Measurements from ENCODE around the gene CA4.

The CA4 gene

DNA sequence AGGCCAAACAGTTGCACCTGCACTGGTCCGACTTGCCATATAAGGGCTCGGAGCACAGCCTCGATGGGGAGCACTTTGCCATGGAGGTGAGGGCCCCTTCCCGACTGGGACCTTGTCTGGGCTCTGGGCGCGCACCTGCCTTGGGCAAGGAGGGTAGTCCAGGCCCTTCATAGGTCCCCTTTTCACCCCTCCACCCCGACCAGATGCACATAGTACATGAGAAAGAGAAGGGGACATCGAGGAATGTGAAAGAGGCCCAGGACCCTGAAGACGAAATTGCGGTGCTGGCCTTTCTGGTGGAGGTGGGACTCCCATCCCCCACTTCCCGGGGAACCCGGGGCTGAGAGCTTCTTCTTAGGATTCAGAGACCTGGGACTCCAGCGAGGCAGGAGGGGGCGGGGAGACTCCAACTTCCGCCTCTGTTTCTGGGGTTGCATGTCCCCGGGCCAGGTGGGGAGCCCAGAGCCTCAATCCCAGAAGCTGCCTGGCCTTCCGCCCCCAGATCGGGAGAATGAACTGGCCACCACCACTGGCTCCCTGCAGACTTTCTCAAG, 7.8 kb downstream of the CA4 start:
- Histone ChIP-seq H3K36me3 (ENCODE audit: insufficient read depth, low read length) (no peaks in the 10 kb centered on the region), H3K9me2 (replicated peaks; ENCODE audit: low read depth, low read length) (no peaks in the 10 kb centered on the region), H3K79me2 (ENCODE audit: insufficient read depth, low read length) (no peaks in the 10 kb centered on the region), H3K9ac (ENCODE audit: low read depth, low read length, poor library complexity, severe bottlenecking) (no peak overlapping the region), H3F3A (ENCODE audit: low read depth) (no peaks in the 10 kb centered on the region), H4K20me1 (ENCODE audit: insufficient read depth, low read length, poor library complexity, severe bottlenecking) (no peaks in the 10 kb centered on the region), H3K27me3 (ENCODE audit: insufficient read depth, low read length, poor library complexity, severe bottlenecking) (no peaks in the 10 kb centered on the region), H3K9me3 (ENCODE audit: insufficient read depth, low read depth, low read length) (no peaks in the 10 kb centered on the region), H3K4me1 (ENCODE audit: insufficient read depth, low read length, poor library complexity, severe bottlenecking) (peaks cover 13% of the 10 kb centered on the region), H3K4me2 (ENCODE audit: low read depth, low read length, poor library complexity, severe bottlenecking) (no peak overlapping the region), H3K4me3 (ENCODE audit: low read length, poor library complexity, severe bottlenecking) (no peak overlapping the region), H2AFZ (ENCODE audit: low read length) (no peak overlapping the region)
- no peak for TF ChIP-seq EZH2phosphoT487 (IDR thresholded peaks at IDR 0.05; ENCODE audit: borderline replicate concordance)

GRCh38 chr17:60158751-60159478, 9.1 kb downstream of the CA4 start:
- H3K4me1 ChIP-seq (ENCODE audit: insufficient read depth, low read length, poor library complexity, severe bottlenecking), result peaks cover 17% of the 10 kb centered on the region
- TF ChIP-seq CTCF (conservative IDR thresholded peaks at IDR 0.05; ENCODE audit: low read length), result no peak
- no peak for TF ChIP-seq EZH2phosphoT487 (IDR thresholded peaks at IDR 0.05; ENCODE audit: borderline replicate concordance)
- no peaks in the 10 kb centered on the region for H3F3A ChIP-seq (ENCODE audit: low read depth)
- no peaks in the 10 kb centered on the region for H3K9me3 ChIP-seq (ENCODE audit: insufficient read depth, low read depth, low read length)
- no peaks in the 10 kb centered on the region for H4K20me1 ChIP-seq (ENCODE audit: insufficient read depth, low read length, poor library complexity, severe bottlenecking)
- H3K4me2 ChIP-seq (ENCODE audit: low read depth, low read length, poor library complexity, severe bottlenecking), result no peak overlapping the region
- no peak overlapping the region for H3K9ac ChIP-seq (ENCODE audit: low read depth, low read length, poor library complexity, severe bottlenecking)
- H3K79me2 ChIP-seq (ENCODE audit: insufficient read depth, low read length), result no peaks in the 10 kb centered on the region
- no peak overlapping the region for H2AFZ ChIP-seq (ENCODE audit: low read length)
- H3K9me2 ChIP-seq (replicated peaks; ENCODE audit: low read depth, low read length), result no peaks in the 10 kb centered on the region
- no peaks in the 10 kb centered on the region for H3K36me3 ChIP-seq (ENCODE audit: insufficient read depth, low read length)
- no peak overlapping the region for H3K4me3 ChIP-seq (ENCODE audit: low read length, poor library complexity, severe bottlenecking)
- H3K27me3 ChIP-seq (ENCODE audit: insufficient read depth, low read length, poor library complexity, severe bottlenecking), result no peaks in the 10 kb centered on the region

- H3K9me3 ChIP-seq (ENCODE audit: insufficient read depth, low read depth, low read length), result no peaks in the 10 kb centered on the region
- H4K20me1 ChIP-seq (ENCODE audit: insufficient read depth, low read length, poor library complexity, severe bottlenecking), result no peaks in the 10 kb centered on the region
- no peak overlapping the region for H3K4me2 ChIP-seq (ENCODE audit: low read depth, low read length, poor library complexity, severe bottlenecking)
- no peak overlapping the region for H2AFZ ChIP-seq (ENCODE audit: low read length)
- TF ChIP-seq EZH2phosphoT487 (IDR thresholded peaks at IDR 0.05; ENCODE audit: borderline replicate concordance) (no peak), CTCF (conservative IDR thresholded peaks at IDR 0.05; ENCODE audit: low read length) (no peak)
- H3K36me3 ChIP-seq (ENCODE audit: insufficient read depth, low read length), result no peaks in the 10 kb centered on the region
- H3K9me2 ChIP-seq (replicated peaks; ENCODE audit: low read depth, low read length), result no peaks in the 10 kb centered on the region
- no peaks in the 10 kb centered on the region for H3F3A ChIP-seq (ENCODE audit: low read depth)
- no peak overlapping the region for H3K4me3 ChIP-seq (ENCODE audit: low read length, poor library complexity, severe bottlenecking)
- peaks cover 17% of the 10 kb centered on the region for H3K4me1 ChIP-seq (ENCODE audit: insufficient read depth, low read length, poor library complexity, severe bottlenecking)
- no peak overlapping the region for H3K9ac ChIP-seq (ENCODE audit: low read depth, low read length, poor library complexity, severe bottlenecking)
- H3K79me2 ChIP-seq (ENCODE audit: insufficient read depth, low read length), result no peaks in the 10 kb centered on the region
- no peaks in the 10 kb centered on the region for H3K27me3 ChIP-seq (ENCODE audit: insufficient read depth, low read length, poor library complexity, severe bottlenecking)
These were observed 9.7 kb downstream of the CA4 start for GRCh38 chr17:60159479-60159866.
